PFSK-1 (cell line): ENCODE measurements around the gene TRHDE.

Source experiments
- FOXP2 ChIP-seq: optimal IDR thresholded peaks from 2 replicates; pipeline ENCODE3; 2011; ENCODE audit warnings: borderline replicate concordance, control low read depth, inconsistent platforms; ENCODE audit not compliant: insufficient read depth; ENCODE audit errors: extremely low read length, extremely low read depth
- POLR2AphosphoS5 ChIP-seq: IDR thresholded peaks from 2 replicates; pipeline ENCODE4 v1.6.1; 2012; ENCODE audit warnings: low read depth, mild to moderate bottlenecking, control low read depth, low read length, moderate library complexity
- REST ChIP-seq, 2 experiments: IDR thresholded peaks; 2 replicates each; pipeline versions ENCODE4 v1.6.1 to v1.8.0; 2011 to 2012; ENCODE audit warnings: low read depth in 2 of 2, low read length in 2 of 2, control low read depth in 1 of 2, inconsistent platforms in 1 of 2, mild to moderate bottlenecking in 1 of 2, moderate library complexity in 1 of 2; ENCODE audit not compliant: insufficient read depth in 1 of 2
- SIN3A ChIP-seq: IDR thresholded peaks from 2 replicates; pipeline ENCODE4 v1.6.1; 2012; ENCODE audit warnings: mild to moderate bottlenecking, low read length, moderate library complexity, borderline replicate concordance; ENCODE audit not compliant: insufficient read depth

- no peak for TF ChIP-seq REST (IDR thresholded peaks at IDR 0.05; ENCODE audit: insufficient read depth in 1 of 2, low read depth in 2 of 2, low read length in 2 of 2)
- TF ChIP-seq POLR2AphosphoS5 = no peak
- no peak for TF ChIP-seq SIN3A
- TF ChIP-seq FOXP2 = no peak
These were observed 599 bp upstream of the TRHDE start for GRCh38 chr12:72271451-72272090.
